ENCODE data around the gene B4GALT2. TPM values are rescaled to one million over a fixed set of nuclear protein-coding genes. Genes with fewer than 3 reads are reported as not detected.

The B4GALT2 gene
- total and polyA plus RNA-seq, 9 of the 15 experiments (the other 6 are each of a cell fraction or from before 2014, with no cell fraction given) = 1.3 to 86.8 (median 43.8) TPM

DNA sequence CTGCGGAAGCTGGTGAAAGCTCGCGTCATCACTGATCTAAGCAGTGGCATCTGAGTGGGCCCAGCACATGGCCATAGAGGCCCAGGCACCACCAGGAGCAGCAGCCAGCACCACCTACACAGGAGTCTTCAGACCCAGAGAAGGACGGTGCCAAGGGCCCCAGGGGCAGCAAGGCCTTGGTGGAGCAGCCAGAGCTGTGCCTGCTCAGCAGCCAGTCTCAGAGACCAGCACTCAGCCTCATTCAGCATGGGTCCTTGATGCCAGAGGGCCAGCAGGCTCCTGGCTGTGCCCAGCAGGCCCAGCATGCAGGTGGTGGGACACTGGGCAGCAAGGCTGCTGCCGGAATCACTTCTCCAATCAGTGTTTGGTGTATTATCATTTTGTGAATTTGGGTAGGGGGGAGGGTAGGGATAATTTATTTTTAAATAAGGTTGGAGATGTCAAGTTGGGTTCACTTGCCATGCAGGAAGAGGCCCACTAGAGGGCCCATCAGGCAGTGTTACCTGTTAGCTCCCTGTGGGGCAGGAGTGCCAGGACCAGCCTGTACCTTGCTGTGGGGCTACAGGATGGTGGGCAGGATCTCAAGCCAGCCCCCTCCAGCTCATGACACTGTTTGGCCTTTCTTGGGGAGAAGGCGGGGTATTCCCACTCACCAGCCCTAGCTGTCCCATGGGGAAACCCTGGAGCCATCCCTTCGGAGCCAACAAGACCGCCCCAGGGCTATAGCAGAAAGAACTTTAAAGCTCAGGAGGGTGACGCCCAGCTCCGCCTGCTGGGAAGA is 48.7 kb upstream of the B4GALT2 start:
- no peak overlapping the region; a peak in 1 of 4 replicates for H3K9ac ChIP-seq (ENCODE audit: insufficient read depth in 1 of 2, low read depth in 2 of 2, low read length in 2 of 2)
- 83% methylated on average over 10 of the region's 10 CpGs for WGBS (ENCODE audit: insufficient coverage, low coverage, missing lambda C conversion rate)
- no TSS peak for BruUV-seq (replicated peaks)

More for the DNA sequence above, 48.7 kb upstream of the B4GALT2 start:
- no peaks in the 10 kb centered on the region for H3K9me3 ChIP-seq (replicated peaks; ENCODE audit: control insufficient read depth, insufficient read depth, low read depth, low read length)
- H3K27me3 ChIP-seq (ENCODE audit: control insufficient read depth in 2 of 2, insufficient read depth in 2 of 2, low read length in 2 of 2) = no peaks in the 10 kb centered on the region
- intact Hi-C loops (cut with micrococcal nuclease) (loop anchor here (5.0 kb wide), 2 partner anchors 83 to 117 kb away; no protein-coding TSS in a partner anchor), in situ Hi-C loops (cut with MboI) (loop anchor here (5.0 to 10.0 kb wide), 2 partner anchors 158 to 696 kb away; no protein-coding TSS in a partner anchor)
- POLR2A ChIA-PET = interaction anchor here (0.6 to 1.0 kb wide), 4 partner anchors 9 to 222 kb away, joined by 3 read pairs; no protein-coding TSS in a partner anchor
- H3K27ac ChIP-seq (ENCODE audit: extremely low read depth, low read depth, low read length) = peak overlapping the region; percentile 60; the same call in 1 of the 3 replicates
- no peaks in the 10 kb centered on the region; the same call in 1 of the 3 replicates for H3K36me3 ChIP-seq (ENCODE audit: control insufficient read depth, insufficient read depth, low read length)
- no peaks in the 10 kb centered on the region for H3K79me2 ChIP-seq (ENCODE audit: control insufficient read depth, insufficient read depth, low read length)
- TF ChIP-seq, protein P1, sequence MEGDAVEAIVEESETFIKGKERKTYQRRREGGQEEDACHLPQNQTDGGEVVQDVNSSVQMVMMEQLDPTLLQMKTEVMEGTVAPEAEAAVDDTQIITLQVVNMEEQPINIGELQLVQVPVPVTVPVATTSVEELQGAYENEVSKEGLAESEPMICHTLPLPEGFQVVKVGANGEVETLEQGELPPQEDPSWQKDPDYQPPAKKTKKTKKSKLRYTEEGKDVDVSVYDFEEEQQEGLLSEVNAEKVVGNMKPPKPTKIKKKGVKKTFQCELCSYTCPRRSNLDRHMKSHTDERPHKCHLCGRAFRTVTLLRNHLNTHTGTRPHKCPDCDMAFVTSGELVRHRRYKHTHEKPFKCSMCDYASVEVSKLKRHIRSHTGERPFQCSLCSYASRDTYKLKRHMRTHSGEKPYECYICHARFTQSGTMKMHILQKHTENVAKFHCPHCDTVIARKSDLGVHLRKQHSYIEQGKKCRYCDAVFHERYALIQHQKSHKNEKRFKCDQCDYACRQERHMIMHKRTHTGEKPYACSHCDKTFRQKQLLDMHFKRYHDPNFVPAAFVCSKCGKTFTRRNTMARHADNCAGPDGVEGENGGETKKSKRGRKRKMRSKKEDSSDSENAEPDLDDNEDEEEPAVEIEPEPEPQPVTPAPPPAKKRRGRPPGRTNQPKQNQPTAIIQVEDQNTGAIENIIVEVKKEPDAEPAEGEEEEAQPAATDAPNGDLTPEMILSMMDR (IDR thresholded peaks at IDR 0.05 in 2 of 3, conservative IDR thresholded peaks at IDR 0.05 in 1 of 3; ENCODE audit: insufficient read depth in 2 of 3, low read depth in 1 of 3, low read length in 3 of 3) = peak; percentile 20 to 54 (median 41); a peak in 4 of 6 replicates
- TF ChIP-seq, protein P2, sequence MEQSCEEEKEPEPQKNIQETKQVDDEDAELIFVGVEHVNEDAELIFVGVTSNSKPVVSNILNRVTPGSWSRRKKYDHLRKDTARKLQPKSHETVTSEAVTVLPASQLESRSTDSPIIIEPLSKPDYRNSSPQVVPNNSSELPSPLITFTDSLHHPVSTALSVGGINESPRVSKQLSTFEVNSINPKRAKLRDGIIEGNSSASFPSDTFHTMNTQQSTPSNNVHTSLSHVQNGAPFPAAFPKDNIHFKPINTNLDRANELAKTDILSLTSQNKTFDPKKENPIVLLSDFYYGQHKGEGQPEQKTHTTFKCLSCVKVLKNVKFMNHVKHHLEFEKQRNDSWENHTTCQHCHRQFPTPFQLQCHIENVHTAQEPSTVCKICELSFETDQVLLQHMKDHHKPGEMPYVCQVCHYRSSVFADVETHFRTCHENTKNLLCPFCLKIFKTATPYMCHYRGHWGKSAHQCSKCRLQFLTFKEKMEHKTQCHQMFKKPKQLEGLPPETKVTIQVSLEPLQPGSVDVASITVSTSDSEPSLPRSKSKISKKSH (CRISPR knock-in tag; IDR thresholded peaks at IDR 0.05) = no peak
- peaks cover 12 to 24% of the 10 kb centered on the region in 2 experiments; a peak in 4 of 5 replicates for H3K4me1 ChIP-seq (replicated peaks in 1 of 2; ENCODE audit: control insufficient read depth in 2 of 2, insufficient read depth in 2 of 2, low read length in 2 of 2)
- CTCF ChIA-PET (ENCODE audit: low intra/inter-chr PET ratio) = no interaction called here
- peaks cover 5% of the 10 kb centered on the region for H3K9me1 ChIP-seq (ENCODE audit: control insufficient read depth, insufficient read depth, low read length)
- 0 out of 2 replicates have a peak, but pooled peaks cover 3% of the 10 kb centered on the region for H4K20me1 ChIP-seq (replicated peaks; ENCODE audit: control insufficient read depth, insufficient read depth, low read length)
- FAIRE-seq (no peak), DNase-seq (ENCODE audit: extremely low read depth in 1 of 4, low spot score in 3 of 4) (peak in 2 of 4 experiments; percentile 33 to 37), ATAC-seq (0 out of 3 replicates have a peak, but pooled peaks have one; percentile 7)
- H3K4me2 ChIP-seq (ENCODE audit: insufficient read depth, low read length) = no peak overlapping the region
- no peak overlapping the region for H3K4me3 ChIP-seq
- no peak overlapping the region for H2AFZ ChIP-seq (ENCODE audit: low read depth, low read length)

Measured in K562 (cell line).